AG04449 (cell line): ENCODE data around the gene DHX15.

Experiments used
- CTCF ChIA-PET: fragments of 350-600 bp; formaldehyde crosslinking; extraction: SDS; loops from one replicate; lab custom pipeline; 2021; ENCODE audit warnings: antibody characterized with exemption; lab: Yijun Ruan, JAX
- POLR2A ChIA-PET: fragments of 400-600, 350-600 bp; formaldehyde crosslinking; extraction: SDS; loops from one replicate; lab custom pipeline; 2020; ENCODE audit warnings: antibody characterized with exemption, inconsistent platforms; lab: Yijun Ruan, JAX
- DNase-seq: peaks from one replicate; pipeline ENCODE4 v3.0.0-alpha.2; 2010; ENCODE audit warnings: low read depth, low spot score
- H3K4me3 ChIP-seq: 2 replicates; pipeline ENCODE4 v1.5.1; 2011; ENCODE audit warnings: low read depth, mild to moderate bottlenecking, control low read depth, low read length
- TF ChIP-seq, protein P1 (sequence below): IDR thresholded peaks from one replicate; pipeline ENCODE4 v1.5.1; 2011; ENCODE audit warnings: mild to moderate bottlenecking, moderate library complexity, low read length, control low read depth, inconsistent platforms; ENCODE audit not compliant: insufficient read depth; ENCODE audit errors: missing control alignments

The DHX15 gene

DNA sequence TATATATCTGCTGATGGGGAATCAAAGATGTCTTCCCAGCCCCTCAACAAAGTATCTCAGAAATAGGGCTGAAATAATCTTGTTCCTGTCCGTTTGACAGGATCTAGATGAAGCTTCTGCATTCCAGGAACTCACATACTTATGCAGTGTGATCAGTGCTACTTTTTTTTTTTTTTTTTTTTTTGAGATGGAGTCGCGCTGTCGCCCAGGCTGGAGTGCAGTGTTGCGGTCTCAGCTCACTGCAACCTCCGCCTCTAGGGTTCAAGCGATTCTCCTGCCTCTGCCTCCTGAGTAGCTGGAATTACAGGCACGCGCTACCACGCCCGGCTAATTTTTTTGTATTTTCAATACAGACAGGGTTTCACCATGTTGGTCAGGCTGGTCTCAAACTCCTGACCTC, 36.4 kb downstream of the DHX15 start:
- POLR2A ChIA-PET = no interaction called here
- CTCF ChIA-PET = interaction anchor here (1.3 to 2.3 kb wide), 3 partner anchors 9 to 432 kb away, joined by 3 to 8 read pairs (median 7); no protein-coding TSS in a partner anchor
- no peak for DNase-seq
- TF ChIP-seq, protein P1, sequence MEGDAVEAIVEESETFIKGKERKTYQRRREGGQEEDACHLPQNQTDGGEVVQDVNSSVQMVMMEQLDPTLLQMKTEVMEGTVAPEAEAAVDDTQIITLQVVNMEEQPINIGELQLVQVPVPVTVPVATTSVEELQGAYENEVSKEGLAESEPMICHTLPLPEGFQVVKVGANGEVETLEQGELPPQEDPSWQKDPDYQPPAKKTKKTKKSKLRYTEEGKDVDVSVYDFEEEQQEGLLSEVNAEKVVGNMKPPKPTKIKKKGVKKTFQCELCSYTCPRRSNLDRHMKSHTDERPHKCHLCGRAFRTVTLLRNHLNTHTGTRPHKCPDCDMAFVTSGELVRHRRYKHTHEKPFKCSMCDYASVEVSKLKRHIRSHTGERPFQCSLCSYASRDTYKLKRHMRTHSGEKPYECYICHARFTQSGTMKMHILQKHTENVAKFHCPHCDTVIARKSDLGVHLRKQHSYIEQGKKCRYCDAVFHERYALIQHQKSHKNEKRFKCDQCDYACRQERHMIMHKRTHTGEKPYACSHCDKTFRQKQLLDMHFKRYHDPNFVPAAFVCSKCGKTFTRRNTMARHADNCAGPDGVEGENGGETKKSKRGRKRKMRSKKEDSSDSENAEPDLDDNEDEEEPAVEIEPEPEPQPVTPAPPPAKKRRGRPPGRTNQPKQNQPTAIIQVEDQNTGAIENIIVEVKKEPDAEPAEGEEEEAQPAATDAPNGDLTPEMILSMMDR = no peak
- H3K4me3 ChIP-seq = no peak overlapping the region

DNA sequence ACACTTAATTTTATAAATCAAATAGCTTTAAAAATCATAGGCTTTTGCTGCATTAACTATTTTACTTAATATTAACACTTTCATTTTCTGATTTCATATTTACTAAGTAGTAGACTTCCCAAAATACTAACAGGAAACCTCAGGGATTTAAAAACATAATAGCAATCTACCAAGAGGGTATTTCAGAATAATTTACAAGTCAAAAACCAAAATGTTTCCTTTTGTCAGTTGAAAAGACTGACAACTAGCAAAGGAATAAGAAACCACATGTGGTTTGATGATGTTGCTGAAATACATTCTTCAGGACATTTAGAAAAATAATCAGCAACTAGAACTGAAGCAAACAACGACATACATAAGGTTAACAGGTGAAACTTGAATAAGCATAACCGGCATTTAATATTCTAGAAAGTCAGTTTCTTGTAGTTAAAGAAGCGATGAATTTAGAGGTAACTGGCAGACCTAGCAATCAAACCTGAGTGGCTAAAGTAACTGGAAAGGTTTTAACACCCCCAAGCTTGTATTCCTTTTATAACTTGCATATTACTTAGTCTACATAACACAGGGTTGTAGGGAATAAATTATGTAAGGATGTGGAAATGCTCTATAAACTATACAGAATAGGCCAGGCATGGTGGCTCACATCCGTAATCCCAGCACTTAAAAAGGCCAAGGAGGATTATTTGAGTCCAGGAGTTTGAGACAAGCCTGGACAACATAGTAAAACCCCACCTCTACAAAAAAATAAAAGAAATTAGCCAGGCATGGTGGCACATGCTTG, 40.0 kb downstream of the DHX15 start:
- H3K4me3 ChIP-seq = no peak overlapping the region
- no peak for DNase-seq
- ChIA-PET POLR2A (no interaction called here), CTCF (interaction anchor here (0.8 to 1.7 kb wide), 5 partner anchors 9 to 71 kb away, joined by 3 to 6 read pairs (median 3); no protein-coding TSS in a partner anchor)
- TF ChIP-seq, protein P1 = no peak

DNA sequence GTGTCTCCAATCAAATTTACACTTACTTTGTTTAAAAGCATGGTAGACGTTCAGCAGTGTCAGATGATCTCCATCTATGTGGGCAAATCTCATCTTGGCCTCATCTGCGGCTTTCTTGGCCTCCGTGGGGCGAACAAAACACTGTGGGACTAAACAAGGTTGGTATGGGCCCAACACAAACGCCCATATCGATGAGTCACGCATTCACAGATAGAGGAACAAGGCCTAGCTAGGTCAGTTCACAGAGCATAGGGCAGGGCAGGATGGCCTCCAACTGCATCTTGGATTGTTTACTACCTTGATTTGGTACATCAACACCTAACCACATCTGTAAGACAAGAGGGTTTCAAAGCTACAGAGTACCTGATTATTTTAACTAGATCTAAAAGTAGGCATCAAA, 47.3 kb downstream of the DHX15 start:
- POLR2A ChIA-PET = no interaction called here
- CTCF ChIA-PET = interaction anchor here (1.1 kb wide), 1 partner anchor 14 kb away, joined by 3 read pairs; no protein-coding TSS in a partner anchor
- TF ChIP-seq, protein P1 = no peak
- DNase-seq = no peak
- H3K4me3 ChIP-seq = no peak overlapping the region

DNA sequence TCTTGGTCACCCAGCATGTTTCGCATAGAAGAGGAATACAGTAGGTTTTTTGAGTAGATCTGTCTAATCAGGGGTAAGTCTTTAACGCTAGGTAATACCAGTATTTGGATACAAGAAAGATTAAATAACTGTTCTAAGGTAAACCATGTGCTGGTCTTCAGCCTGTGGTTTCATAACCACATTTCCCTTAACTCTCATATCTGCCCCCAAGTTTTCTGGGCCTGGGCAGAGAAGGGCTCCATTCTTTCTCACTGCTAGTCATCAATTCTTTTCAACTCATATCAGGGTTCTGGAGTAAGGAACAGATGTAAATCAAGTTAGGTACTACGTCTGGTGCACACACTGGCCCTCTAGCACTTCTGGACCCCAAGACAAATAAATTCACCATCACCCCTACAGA, 49.0 kb downstream of the DHX15 start:
- POLR2A ChIA-PET = no interaction called here
- TF ChIP-seq, protein P1 = no peak
- H3K4me3 ChIP-seq = no peak overlapping the region
- CTCF ChIA-PET = no interaction called here
- DNase-seq = no peak

DNA sequence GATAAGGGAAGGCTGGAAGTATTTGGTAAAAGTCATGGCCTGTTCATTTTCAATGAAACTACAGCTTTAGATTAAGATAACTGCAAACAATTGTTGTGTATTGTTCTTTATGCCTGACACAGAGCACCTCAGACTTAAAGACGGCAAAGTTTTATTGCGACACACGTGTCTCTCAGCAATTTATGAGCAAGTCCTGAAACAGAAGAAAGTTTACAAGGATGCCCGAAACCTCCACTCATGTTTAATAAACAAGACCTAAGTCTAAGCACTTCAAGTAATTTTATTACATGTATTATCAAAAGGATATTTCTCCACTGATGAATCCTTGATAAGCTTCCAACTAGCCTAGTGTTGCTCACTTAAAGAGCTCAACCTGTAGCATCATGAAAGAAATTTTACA, 51.0 kb downstream of the DHX15 start:
- DNase-seq = no peak
- H3K4me3 ChIP-seq = no peak overlapping the region
- TF ChIP-seq, protein P1 = no peak
- ChIA-PET CTCF (interaction anchor here (1.3 to 3.0 kb wide), 3 partner anchors 11 to 18 kb away, joined by 5 to 13 read pairs (median 5); no protein-coding TSS in a partner anchor), POLR2A (no interaction called here)

DNA sequence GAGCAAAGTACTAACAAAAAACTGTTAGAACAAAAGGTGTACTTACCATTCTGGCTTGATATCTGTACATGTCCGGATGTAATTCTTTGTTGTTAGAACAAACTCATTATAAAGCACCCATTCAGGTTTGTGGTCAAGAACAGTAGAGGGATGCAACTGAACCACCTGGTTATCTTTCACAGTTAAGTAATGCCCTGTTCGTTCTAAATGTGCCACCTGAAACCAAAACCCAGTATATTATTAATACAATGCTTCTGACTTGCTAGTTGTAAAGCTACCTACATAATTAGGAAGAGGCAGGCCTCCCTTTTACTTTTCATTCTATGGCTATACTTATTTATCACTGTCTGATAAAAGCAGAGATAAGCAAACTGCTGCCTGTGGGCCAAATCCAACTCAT, 54.8 kb downstream of the DHX15 start:
- TF ChIP-seq, protein P1 = no peak
- ChIA-PET CTCF (no interaction called here), POLR2A (no interaction called here)
- no peak for DNase-seq
- no peak overlapping the region for H3K4me3 ChIP-seq
